Measurements from ENCODE around the gene PNMA1. TPM values are rescaled to one million over a fixed set of nuclear protein-coding genes. Genes with fewer than 3 reads are reported as not detected.
A peak's percentile ranks its signal among the peaks of the same experiment; 100 is the strongest.

PNMA1 gene
- total RNA-seq, 1 donor from 2014 or later = 25.9 TPM

DNA sequence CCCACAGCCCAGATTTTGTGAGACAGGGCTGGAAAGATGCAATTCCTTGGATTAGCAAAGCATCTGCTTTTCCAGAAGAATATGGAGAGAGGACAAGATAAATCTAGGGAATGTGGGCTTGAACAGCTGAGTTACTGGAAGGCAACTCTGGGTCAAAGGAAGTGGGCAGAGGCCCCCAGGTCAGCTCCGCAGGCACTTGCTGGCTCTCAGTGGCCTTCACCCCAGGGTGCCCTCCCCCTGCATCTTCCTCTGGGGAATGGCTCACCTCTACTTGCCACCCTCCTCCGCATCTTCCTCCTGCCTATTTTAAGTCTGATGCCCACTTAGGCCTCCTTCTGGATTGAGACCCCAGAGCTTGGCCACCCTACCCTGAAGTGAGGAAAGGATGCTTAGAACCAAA lies 10.5 kb upstream of the PNMA1 start:
- Histone ChIP-seq H3K27ac (no peak overlapping the region), H3K27me3 (no peaks in the 10 kb centered on the region), H3K79me2 (ENCODE audit: low read depth) (no peaks in the 10 kb centered on the region), H3K36me3 (no peaks in the 10 kb centered on the region), H4K20me1 (ENCODE audit: low read depth) (peaks cover 5% of the 10 kb centered on the region), H3K9me3 (ENCODE audit: low read depth) (no peaks in the 10 kb centered on the region), H3F3A (ENCODE audit: low read depth) (peaks cover 2% of the 10 kb centered on the region), H3K4me1 (peaks cover 18% of the 10 kb centered on the region), H3K4me3 (no peak overlapping the region), H2AFZ (replicated peaks) (no peak overlapping the region), H3K4me2 (no peak overlapping the region), H3K9ac (no peak overlapping the region)
- DNase-seq (ENCODE audit: low spot score) = no peak
- Mint-ChIP-seq H3K4me3 (no peak overlapping the region), H3K36me3 (peaks cover 32% of the 10 kb centered on the region), H3K4me1 (peaks cover 39% of the 10 kb centered on the region), H3K27me3 (ENCODE audit: insufficient read depth, low read depth) (no peaks in the 10 kb centered on the region), H3K27ac (no peak overlapping the region), H3K9me3 (no peaks in the 10 kb centered on the region)
- TF ChIP-seq, protein P1, sequence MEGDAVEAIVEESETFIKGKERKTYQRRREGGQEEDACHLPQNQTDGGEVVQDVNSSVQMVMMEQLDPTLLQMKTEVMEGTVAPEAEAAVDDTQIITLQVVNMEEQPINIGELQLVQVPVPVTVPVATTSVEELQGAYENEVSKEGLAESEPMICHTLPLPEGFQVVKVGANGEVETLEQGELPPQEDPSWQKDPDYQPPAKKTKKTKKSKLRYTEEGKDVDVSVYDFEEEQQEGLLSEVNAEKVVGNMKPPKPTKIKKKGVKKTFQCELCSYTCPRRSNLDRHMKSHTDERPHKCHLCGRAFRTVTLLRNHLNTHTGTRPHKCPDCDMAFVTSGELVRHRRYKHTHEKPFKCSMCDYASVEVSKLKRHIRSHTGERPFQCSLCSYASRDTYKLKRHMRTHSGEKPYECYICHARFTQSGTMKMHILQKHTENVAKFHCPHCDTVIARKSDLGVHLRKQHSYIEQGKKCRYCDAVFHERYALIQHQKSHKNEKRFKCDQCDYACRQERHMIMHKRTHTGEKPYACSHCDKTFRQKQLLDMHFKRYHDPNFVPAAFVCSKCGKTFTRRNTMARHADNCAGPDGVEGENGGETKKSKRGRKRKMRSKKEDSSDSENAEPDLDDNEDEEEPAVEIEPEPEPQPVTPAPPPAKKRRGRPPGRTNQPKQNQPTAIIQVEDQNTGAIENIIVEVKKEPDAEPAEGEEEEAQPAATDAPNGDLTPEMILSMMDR (IDR thresholded peaks at IDR 0.05) = no peak
- TF ChIP-seq EZH2phosphoT487 (IDR thresholded peaks at IDR 0.05) = no peak
- TF ChIP-seq EZH2 (IDR thresholded peaks at IDR 0.05) = no peak

DNA sequence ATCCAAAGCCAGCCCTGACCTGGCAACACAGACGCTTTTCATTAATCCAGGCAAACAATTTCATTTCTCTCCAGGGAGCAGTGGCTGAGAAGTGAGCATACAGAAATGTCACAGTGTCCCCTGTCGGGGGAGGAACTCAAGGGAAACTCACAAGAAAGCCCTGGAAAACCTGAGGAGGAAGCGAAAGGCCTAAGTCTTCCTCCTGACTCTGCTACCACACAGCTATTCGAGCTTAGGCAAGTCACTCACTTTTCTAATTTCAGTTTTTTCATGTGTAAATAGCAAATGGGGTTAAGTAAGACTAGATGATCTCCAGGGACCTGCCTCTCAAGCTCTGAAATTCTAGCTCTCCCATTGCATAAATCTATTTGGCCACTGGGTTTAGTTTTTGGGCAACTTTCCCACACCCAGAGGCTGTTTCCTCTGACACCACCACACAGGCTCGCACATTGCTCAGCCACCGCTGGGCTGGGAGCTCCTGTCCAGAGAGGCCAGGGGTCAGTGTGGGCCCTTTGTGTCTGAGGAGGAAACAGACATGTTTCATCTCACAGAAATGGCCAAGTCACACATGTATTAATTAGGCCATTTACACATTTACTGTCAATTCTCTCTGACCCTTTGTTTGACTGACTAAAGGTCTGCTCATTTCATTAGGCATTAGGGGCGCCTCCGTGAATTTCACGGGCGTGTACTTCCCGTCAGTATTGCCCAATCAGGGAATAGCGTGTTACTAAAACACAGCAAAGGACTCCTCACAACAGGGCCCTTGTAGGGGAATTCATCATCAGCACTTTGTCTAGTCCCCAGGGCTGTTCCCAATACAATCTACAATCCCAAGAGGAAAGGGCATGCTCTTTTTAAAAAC lies 9.8 kb upstream of the PNMA1 start:
- H3K4me3 ChIP-seq = no peak overlapping the region
- no peak overlapping the region for H3K27ac ChIP-seq
- H3K4me2 ChIP-seq = no peak overlapping the region
- Mint-ChIP-seq H3K4me1 (peaks cover 42% of the 10 kb centered on the region), H3K9me3 (no peaks in the 10 kb centered on the region), H3K27me3 (ENCODE audit: insufficient read depth, low read depth) (peaks cover 2% of the 10 kb centered on the region), H3K4me3 (no peak overlapping the region), H3K36me3 (peaks cover 28% of the 10 kb centered on the region), H3K27ac (peak overlapping the region; percentile 72)
- no peaks in the 10 kb centered on the region for H3K9me3 ChIP-seq (ENCODE audit: low read depth)
- TF ChIP-seq EZH2phosphoT487 (IDR thresholded peaks at IDR 0.05) = no peak
- TF ChIP-seq, protein P1 (IDR thresholded peaks at IDR 0.05) = no peak
- no peak for TF ChIP-seq EZH2 (IDR thresholded peaks at IDR 0.05)
- H3F3A ChIP-seq (ENCODE audit: low read depth) = peaks cover 7% of the 10 kb centered on the region
- no peak overlapping the region for H3K9ac ChIP-seq
- H3K79me2 ChIP-seq (ENCODE audit: low read depth) = no peaks in the 10 kb centered on the region
- peak; percentile 38 for DNase-seq (ENCODE audit: low spot score)
- H3K4me1 ChIP-seq = peaks cover 25% of the 10 kb centered on the region
- no peaks in the 10 kb centered on the region for H3K27me3 ChIP-seq
- H4K20me1 ChIP-seq (ENCODE audit: low read depth) = peaks cover 3% of the 10 kb centered on the region
- no peaks in the 10 kb centered on the region for H3K36me3 ChIP-seq
- no peak overlapping the region for H2AFZ ChIP-seq (replicated peaks)

DNA sequence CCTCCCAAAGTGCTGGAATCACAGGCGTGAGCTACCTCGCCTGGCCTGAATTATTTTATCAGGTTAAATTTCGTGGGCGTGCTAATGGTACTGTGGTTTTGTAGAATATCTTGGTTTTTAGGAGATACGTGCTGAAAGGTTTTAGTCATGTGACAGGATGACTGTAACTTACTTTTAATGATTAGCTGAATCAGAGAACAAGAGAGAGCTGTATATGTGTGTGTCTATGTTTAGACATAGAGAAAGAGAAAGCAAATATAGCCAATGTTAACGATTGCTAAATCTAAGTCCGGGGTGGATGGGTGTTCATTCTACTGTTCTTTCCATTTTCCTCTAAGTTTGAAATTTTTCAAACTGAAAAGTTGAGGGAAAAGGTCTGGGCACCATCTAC lies 9.2 kb upstream of the PNMA1 start:
- no peak for TF ChIP-seq EZH2 (IDR thresholded peaks at IDR 0.05)
- TF ChIP-seq EZH2phosphoT487 (IDR thresholded peaks at IDR 0.05) = no peak
- TF ChIP-seq, protein P1 (IDR thresholded peaks at IDR 0.05) = no peak
- no peak for DNase-seq (ENCODE audit: low spot score)
- peak overlapping the region; percentile 72 for H3K27ac Mint-ChIP-seq
- no peaks in the 10 kb centered on the region for H3K9me3 Mint-ChIP-seq
- Histone ChIP-seq H3K36me3 (no peaks in the 10 kb centered on the region), H3K27ac (no peak overlapping the region), H3K9me3 (ENCODE audit: low read depth) (no peaks in the 10 kb centered on the region), H3K4me2 (no peak overlapping the region), H3K4me3 (no peak overlapping the region), H3K27me3 (no peaks in the 10 kb centered on the region), H3K4me1 (peaks cover 27% of the 10 kb centered on the region), H3F3A (ENCODE audit: low read depth) (peaks cover 10% of the 10 kb centered on the region), H4K20me1 (ENCODE audit: low read depth) (no peaks in the 10 kb centered on the region), H3K79me2 (ENCODE audit: low read depth) (peaks cover 3% of the 10 kb centered on the region), H3K9ac (no peak overlapping the region), H2AFZ (replicated peaks) (no peak overlapping the region)
- peaks cover 2% of the 10 kb centered on the region for H3K27me3 Mint-ChIP-seq (ENCODE audit: insufficient read depth, low read depth)
- H3K4me1 Mint-ChIP-seq = peaks cover 37% of the 10 kb centered on the region
- H3K4me3 Mint-ChIP-seq = no peak overlapping the region
- H3K36me3 Mint-ChIP-seq = peaks cover 26% of the 10 kb centered on the region

Measured in neural progenitor cell (in vitro differentiated cells).